Ishikawa (cell line): Measurements from ENCODE around the gene RPS15.

Experiments used
- CEBPB ChIP-seq: IDR thresholded peaks from 2 replicates; pipeline ENCODE4 v1.6.1; 2012
- CREB1 ChIP-seq: IDR thresholded peaks from 2 replicates; pipeline ENCODE4 v1.6.1; 2012; ENCODE audit warnings: low read depth
- EGR1 ChIP-seq: IDR thresholded peaks from 2 replicates; pipeline ENCODE4 v1.6.1; 2012
- EP300 ChIP-seq: IDR thresholded peaks from 2 replicates; pipeline ENCODE4 v1.6.1; 2012; ENCODE audit warnings: borderline replicate concordance
- FOXM1 ChIP-seq: IDR thresholded peaks from 2 replicates; pipeline ENCODE4 v1.6.1; 2012; ENCODE audit warnings: low read depth, borderline replicate concordance
- TAF1 ChIP-seq: IDR thresholded peaks from 2 replicates; pipeline ENCODE4 v1.6.1; 2012; ENCODE audit warnings: low read depth, mild to moderate bottlenecking
- TCF12 ChIP-seq: IDR thresholded peaks from 2 replicates; pipeline ENCODE4 v1.6.1; 2012; ENCODE audit warnings: low read depth
- TEAD4 ChIP-seq: IDR thresholded peaks from 2 replicates; pipeline ENCODE4 v1.6.1; 2012
- ZBTB7A ChIP-seq: IDR thresholded peaks from 2 replicates; pipeline ENCODE4 v1.6.1; 2012; ENCODE audit warnings: low read depth
- TF ChIP-seq, protein P1 (sequence below): IDR thresholded peaks from 2 replicates; pipeline ENCODE4 v1.6.1; 2012
- TF ChIP-seq, protein P2 (sequence below): IDR thresholded peaks from 2 replicates; pipeline ENCODE4 v1.6.1; 2012; ENCODE audit warnings: low read depth, mild to moderate bottlenecking

- TF ChIP-seq, protein P1, sequence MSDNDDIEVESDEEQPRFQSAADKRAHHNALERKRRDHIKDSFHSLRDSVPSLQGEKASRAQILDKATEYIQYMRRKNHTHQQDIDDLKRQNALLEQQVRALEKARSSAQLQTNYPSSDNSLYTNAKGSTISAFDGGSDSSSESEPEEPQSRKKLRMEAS: peak; percentile 83
- no peak for TF ChIP-seq TCF12
- TF ChIP-seq ZBTB7A: no peak; the same call in 1 of the 2 replicates
- no peak for TF ChIP-seq CEBPB
- TF ChIP-seq, protein P2, sequence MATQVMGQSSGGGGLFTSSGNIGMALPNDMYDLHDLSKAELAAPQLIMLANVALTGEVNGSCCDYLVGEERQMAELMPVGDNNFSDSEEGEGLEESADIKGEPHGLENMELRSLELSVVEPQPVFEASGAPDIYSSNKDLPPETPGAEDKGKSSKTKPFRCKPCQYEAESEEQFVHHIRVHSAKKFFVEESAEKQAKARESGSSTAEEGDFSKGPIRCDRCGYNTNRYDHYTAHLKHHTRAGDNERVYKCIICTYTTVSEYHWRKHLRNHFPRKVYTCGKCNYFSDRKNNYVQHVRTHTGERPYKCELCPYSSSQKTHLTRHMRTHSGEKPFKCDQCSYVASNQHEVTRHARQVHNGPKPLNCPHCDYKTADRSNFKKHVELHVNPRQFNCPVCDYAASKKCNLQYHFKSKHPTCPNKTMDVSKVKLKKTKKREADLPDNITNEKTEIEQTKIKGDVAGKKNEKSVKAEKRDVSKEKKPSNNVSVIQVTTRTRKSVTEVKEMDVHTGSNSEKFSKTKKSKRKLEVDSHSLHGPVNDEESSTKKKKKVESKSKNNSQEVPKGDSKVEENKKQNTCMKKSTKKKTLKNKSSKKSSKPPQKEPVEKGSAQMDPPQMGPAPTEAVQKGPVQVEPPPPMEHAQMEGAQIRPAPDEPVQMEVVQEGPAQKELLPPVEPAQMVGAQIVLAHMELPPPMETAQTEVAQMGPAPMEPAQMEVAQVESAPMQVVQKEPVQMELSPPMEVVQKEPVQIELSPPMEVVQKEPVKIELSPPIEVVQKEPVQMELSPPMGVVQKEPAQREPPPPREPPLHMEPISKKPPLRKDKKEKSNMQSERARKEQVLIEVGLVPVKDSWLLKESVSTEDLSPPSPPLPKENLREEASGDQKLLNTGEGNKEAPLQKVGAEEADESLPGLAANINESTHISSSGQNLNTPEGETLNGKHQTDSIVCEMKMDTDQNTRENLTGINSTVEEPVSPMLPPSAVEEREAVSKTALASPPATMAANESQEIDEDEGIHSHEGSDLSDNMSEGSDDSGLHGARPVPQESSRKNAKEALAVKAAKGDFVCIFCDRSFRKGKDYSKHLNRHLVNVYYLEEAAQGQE: no peak
- no peak for TF ChIP-seq TAF1
- no peak for TF ChIP-seq CREB1
- TF ChIP-seq FOXM1: no peak
- no peak for TF ChIP-seq EP300
- TF ChIP-seq EGR1: no peak
- no peak for TF ChIP-seq TEAD4
Measured at GRCh38 chr19:1408300-1409203, 29.6 kb upstream of the RPS15 start.
